ENCODE measurements around the gene JADE3.

Gene JADE3

DNA sequence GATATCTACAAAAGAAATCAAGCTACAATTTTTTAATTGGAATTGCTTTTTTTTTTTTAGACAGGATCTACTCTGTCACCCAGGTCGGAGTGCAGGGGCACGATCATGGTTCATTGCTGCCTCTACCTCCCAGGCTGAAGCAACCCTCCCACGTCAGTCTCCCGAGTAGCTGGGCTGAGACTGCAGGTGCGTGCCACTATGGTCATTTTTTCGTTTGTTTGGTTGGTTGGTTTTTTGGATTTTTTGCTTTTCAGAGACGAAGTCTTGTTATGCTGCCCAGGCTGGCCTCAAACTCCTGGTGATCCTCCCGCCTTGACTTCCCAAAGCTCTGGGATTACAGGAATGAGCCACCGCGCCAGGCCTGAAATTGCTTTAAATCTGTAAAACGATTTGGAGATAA is 181.6 kb downstream of the JADE3 start:
- DNase-seq = no peak
- in situ Hi-C loops (cut with MboI; ENCODE audit: low pct_unique_long_range_greater_than_20kb, low sequenced_read_pairs) = no loop called here

GRCh38 chrX:47097018-47097417 is 184.8 kb downstream of the JADE3 start:
- DNase-seq = no peak
- in situ Hi-C loops (cut with MboI; ENCODE audit: low pct_unique_long_range_greater_than_20kb, low sequenced_read_pairs) = no loop called here

DNA sequence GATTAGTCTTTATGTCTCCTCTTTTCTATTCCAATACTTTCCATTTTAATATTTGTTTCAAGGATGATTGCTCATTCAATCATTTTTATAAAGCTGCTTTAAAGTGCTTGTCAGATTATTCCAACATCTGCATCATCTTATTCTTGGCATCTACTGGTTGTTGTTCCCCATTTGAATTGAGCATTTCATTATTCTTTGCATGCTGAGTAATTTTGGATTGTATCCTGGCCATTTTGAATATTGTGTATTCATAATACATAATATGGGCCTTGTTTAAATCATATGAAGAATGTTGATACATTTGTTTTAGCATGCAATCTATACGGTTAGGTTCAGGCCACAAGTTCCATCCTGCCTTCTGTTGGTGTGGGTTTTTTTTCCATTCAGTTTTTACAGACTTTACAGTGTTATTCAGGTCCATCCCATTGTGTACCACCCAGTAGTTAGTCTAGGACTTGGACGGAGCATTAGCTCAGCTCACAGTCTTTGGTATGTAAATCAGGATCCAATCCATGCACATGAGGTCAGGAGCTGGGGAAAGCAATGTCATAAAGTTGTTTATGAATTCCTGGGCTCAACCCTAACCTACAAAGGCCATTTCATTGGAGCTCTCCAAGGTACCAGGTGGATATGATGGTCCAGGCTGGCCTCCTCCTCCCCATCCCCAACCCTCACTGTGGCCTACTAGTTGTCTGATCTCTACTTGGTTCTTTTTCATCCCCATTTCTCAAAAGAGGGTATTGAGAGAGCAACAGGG is 186.3 kb downstream of the JADE3 start:
- in situ Hi-C loops (cut with MboI; ENCODE audit: low pct_unique_long_range_greater_than_20kb, low sequenced_read_pairs) = no loop called here
- DNase-seq = no peak

DNA sequence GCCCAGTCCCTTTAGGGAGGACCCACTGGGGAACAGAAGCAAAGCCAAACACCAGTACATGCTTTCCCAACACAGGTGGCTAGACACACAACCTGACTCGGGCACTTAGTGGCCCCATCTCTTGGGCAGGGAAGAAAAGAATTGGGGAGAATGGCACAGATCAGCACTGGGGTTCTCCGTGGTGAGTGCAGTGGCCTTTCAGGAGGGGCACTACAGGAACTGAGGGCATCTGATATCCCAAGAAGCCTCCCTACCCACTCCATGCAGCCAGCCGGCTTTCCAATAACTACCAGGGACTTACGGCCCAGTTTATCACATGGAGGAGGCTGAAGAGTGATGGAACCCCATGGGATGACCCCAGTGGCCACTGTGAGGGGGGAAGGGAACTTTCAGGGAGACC is 189.0 kb downstream of the JADE3 start:
- in situ Hi-C loops (cut with MboI; ENCODE audit: low pct_unique_long_range_greater_than_20kb, low sequenced_read_pairs) = no loop called here
- no peak for DNase-seq

Data from KBM-7 (cell line).